ENCODE measurements around the gene ABHD16B. TPM values are rescaled to one million over a fixed set of nuclear protein-coding genes. Genes with fewer than 3 reads are reported as not detected.

Gene ABHD16B
- total and polyA plus RNA-seq, 10 of the 15 experiments (the other 5 are each of a cell fraction or from before 2014, with no cell fraction given), result 0.13 TPM; not detected in 9

- H3K4me3 ChIP-seq, result no peak overlapping the region
- WGBS (ENCODE audit: insufficient coverage, insufficient replicate concordance, low lambda C conversion rate, missing lambda C conversion rate), result 16% methylated on average over 12 of the region's 16 CpGs
- no peak for DNase-seq (ENCODE audit: low read depth, low spot score)
- peak; percentile 91 for FAIRE-seq
- H4K20me1 ChIP-seq (ENCODE audit: control insufficient read depth, insufficient read depth), result no peaks in the 10 kb centered on the region
- H3K79me2 ChIP-seq (ENCODE audit: control insufficient read depth, insufficient read depth, low read length), result no peaks in the 10 kb centered on the region
- RAD21 ChIA-PET (ENCODE audit: unreplicated experiment), result interaction anchor here (0.8 kb wide), 2 partner anchors 11 to 310 kb away, joined by 3 to 4 read pairs; partner anchors contain the start of gene PTK6
- H3K4me1 ChIP-seq (ENCODE audit: control insufficient read depth, insufficient read depth, low read length), result peaks cover 36% of the 10 kb centered on the region
- in situ Hi-C loops (cut with MboI), result no loop called here
- H3K9me3 ChIP-seq (replicated peaks; ENCODE audit: control insufficient read depth, insufficient read depth, low read length), result no peaks in the 10 kb centered on the region
- H3K27ac ChIP-seq (ENCODE audit: control insufficient read depth, insufficient read depth), result no peak overlapping the region
- no peak for ATAC-seq
- SMC1A ChIA-PET (ENCODE audit: uncharacterized antibody, unreplicated experiment), result interaction anchor here (0.5 kb wide), 1 partner anchor 126 kb away, joined by 3 read pairs; no protein-coding TSS in a partner anchor
- H3K27me3 ChIP-seq (replicated peaks in 1 of 2; ENCODE audit: control insufficient read depth in 2 of 2, insufficient read depth in 2 of 2, low read length in 1 of 2), result peaks cover 0 to 1% of the 10 kb centered on the region in 2 experiments; a peak in 3 of 4 replicates
- no peak overlapping the region for H2AFZ ChIP-seq (ENCODE audit: control insufficient read depth, low read depth, low read length)
- H3K4me2 ChIP-seq (ENCODE audit: control insufficient read depth, insufficient read depth), result 0 out of 2 replicates have a peak overlapping the region, but pooled peaks have one; percentile 8
- no peak overlapping the region for H3K9ac ChIP-seq (ENCODE audit: control insufficient read depth, insufficient read depth, low read length)
- CTCF ChIA-PET, result interaction anchor here (1.0 kb wide), 1 partner anchor 138 kb away, joined by 4 read pairs; no protein-coding TSS in a partner anchor
- POLR2A ChIA-PET, result interaction anchor here (0.5 to 0.6 kb wide), 3 partner anchors 20 to 97 kb away, joined by 3 to 4 read pairs (median 3); no protein-coding TSS in a partner anchor
- intact Hi-C loops (cut with micrococcal nuclease; ENCODE audit: unreplicated experiment), result no loop called here
- BruUV-seq (replicated peaks), result no TSS peak
- no peaks in the 10 kb centered on the region for H3K36me3 ChIP-seq (ENCODE audit: control insufficient read depth in 2 of 2, insufficient read depth in 2 of 2, low read length in 1 of 2)
- TF ChIP-seq CBX3 (IDR thresholded peaks at IDR 0.05; ENCODE audit: borderline replicate concordance, low read depth) (no peak), CREB1 (IDR thresholded peaks at IDR 0.05; ENCODE audit: low read depth) (no peak), ZZZ3 (IDR thresholded peaks at IDR 0.05; ENCODE audit: control insufficient read depth, insufficient read length, low read depth) (no peak), NR2C2 (IDR thresholded peaks at IDR 0.05; ENCODE audit: borderline replicate concordance, control insufficient read depth, insufficient read length, low read depth) (peak; percentile 54), WRNIP1 (IDR thresholded peaks at IDR 0.05; ENCODE audit: borderline replicate concordance, low read depth, low read length) (no peak), KLF5 (IDR thresholded peaks at IDR 0.05; ENCODE audit: partially characterized antibody) (no peak), RAD51 (IDR thresholded peaks at IDR 0.05) (no peak), TAF1 (IDR thresholded peaks at IDR 0.05; ENCODE audit: borderline replicate concordance, low read depth, low read length) (no peak), IKZF2 (IDR thresholded peaks at IDR 0.05) (peak in 1 of 2 experiments; percentile 46; a peak in 2 of 4 replicates), SIX5 (IDR thresholded peaks at IDR 0.05; ENCODE audit: low read depth, low read length, severe bottlenecking) (no peak), CEBPZ (IDR thresholded peaks at IDR 0.05; ENCODE audit: low read depth, low read length) (no peak), IKZF1 (conservative IDR thresholded peaks at IDR 0.05) (peak; percentile 63), CHD1 (IDR thresholded peaks at IDR 0.05; ENCODE audit: low read depth, low read length) (no peak), GATAD2B (conservative IDR thresholded peaks at IDR 0.05; ENCODE audit: low read depth) (no peak), ASH2L (IDR thresholded peaks at IDR 0.05; ENCODE audit: borderline replicate concordance, low read depth) (no peak), RUNX3 (IDR thresholded peaks at IDR 0.05; ENCODE audit: low read length) (peak; percentile 35), EGR1 (IDR thresholded peaks at IDR 0.05; ENCODE audit: borderline replicate concordance in 1 of 2, low read depth in 2 of 2, low read length in 2 of 2) (peak in 1 of 2 experiments; percentile 73; a peak in 1 of 3 replicates)
These were observed 13.9 kb upstream of the ABHD16B start for GRCh38 chr20:63847237-63848002.
